HG03060 (cell line): ENCODE results near the gene RAPGEF3.

ENCODE experiments used
- ATAC-seq: cut with Tn5 transposase; IDR thresholded peaks from one replicate; pipeline ENCODE4 v1.9.1; 2021; ENCODE audit warnings: low read depth, moderate number of reproducible peaks; ENCODE audit not compliant: unreplicated experiment

RAPGEF3 gene

DNA sequence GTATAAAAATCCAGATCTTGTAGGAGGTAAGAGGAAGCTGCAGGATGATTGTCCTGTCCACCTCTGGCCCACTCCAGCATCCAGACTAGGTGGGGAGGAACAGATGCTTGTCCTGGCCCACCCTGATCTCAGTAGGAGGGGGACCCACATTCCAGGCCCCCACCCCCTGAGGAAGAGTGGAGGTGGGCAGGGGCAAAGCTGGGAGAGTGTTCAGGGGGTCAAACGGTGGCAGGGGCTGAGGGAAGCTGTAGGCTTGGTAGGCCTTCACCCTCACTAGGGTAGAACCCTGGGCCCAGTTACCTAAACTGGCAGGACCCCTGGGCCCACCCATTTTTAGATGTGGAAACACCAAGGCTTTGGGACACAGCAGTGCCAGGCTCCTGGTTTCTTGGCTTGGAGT lies 18.5 kb upstream of the RAPGEF3 start:
- no peak for ATAC-seq

DNA sequence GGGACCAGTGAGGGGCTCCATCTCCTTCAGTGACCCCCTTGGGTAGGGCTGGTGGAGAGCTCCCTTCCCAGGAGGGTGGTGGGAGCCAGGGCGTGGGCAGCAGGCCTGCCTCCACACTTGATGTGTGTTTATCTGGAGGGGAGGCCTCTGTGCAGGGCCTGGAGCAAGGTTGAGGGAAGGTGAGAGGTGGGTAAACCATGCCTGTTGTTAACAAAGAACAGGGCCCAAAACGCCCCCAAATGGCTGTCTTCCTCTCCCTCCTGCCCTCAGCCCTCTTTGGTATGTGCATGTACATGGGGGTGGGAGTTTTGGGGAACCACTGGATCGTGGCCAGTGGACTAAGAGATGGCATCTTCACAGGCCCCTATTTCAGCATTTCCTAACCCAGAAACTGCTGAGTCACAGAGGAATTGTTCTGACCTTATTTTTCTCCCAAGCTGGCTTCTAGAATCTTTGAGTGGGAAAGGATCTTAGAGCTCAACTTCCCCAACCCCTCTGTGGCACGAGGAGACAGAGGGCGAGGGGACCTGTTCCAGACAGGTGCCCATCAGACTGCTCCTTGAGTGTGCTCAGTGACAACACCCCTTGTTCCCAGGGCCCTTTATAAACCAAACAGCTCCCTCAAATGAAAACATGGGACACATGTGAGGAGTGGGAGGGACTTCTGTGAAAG lies 17.9 kb upstream of the RAPGEF3 start:
- ATAC-seq, result no peak

DNA sequence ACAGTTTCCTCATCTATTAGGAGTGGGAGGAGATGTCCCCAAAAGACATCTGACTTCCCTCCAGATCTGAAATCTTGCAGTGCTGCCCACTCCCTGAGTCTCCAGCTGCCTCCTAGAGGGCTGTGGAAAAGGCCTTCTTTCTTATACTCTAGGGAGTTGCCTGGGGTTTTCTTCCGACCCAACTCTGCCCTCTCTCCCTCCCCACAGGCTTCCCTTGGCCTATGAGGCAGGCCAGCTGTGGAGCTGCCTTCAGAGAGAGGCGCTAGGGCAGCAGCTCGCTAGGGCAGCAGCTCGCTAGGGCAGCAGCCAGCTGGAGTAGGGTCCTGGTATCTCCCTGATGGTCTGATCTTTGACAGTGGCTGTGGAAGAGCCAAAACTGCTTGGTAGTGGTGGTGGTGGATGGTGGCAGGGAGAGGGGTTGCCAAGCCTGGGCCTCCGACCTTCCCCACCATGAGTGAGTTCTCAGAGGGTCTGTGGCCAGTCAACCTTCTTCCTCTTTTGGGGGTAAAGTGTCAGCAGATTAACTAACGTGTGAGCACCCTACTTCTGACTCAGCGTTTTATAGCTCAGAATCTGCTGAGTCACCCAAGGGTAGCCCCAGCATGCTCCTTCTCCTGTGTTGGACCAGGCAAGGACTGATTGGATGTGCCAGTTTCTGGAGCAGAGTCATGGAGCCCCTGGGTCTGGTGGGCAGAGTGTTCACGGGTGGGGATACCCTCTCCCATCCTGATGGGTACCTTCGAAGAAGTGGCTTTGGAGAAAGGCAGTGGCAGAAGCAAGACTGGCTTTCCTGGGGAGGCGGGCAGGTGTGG lies 16.6 kb upstream of the RAPGEF3 start:
- no peak for ATAC-seq

DNA sequence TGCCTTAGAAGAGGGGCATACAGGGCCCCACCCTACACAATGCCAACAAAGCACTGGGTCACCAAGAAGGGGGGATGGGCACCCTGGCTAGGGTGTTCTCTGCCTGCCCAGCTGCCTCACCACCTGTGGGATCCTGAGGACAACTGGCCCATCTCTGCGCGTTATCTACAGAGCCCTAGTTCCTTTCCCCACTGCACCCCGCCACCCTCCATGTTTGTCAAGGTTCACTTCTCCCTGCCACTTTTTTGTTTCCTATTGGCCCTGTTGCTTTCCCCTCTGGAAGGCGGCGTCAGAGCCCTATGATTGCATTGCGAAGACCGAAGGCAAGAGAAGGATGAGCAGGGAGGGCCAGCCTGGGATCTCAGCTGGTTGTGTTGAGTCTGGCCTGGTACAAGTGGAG lies 16.0 kb upstream of the RAPGEF3 start:
- no peak for ATAC-seq

DNA sequence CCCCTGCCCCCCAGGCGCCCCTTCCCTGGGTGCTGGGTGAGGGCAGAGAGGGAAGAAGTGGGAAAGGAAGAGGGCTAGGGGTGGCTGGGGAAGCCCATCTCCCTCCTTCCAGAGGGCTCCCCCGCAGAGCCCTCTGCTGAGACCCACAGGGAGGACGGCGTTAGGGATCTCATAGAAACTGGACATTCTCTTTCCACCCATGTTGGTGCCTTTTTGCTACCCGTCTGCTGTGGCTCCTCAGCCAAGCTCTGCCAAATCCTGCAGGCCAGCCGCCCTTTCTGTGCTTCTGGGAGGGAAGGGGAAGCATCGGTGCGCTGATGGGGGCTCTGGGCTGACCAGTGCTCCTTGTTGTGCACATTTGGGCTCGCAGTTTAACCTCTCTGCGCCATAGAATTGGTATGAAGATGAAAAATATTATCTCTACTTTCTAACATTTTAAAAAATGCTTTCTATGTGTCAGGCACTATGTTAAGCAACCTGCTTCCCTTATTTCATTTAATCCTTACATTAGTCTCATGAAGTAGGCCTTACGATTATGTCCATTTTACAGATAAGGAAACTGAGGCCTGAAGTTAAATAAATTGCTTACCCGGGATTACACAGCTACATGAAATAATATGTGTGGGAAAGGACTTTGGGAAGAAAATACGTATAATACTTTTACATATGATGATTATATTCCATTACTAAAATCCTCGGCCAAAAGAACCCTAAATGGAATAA lies 15.3 kb upstream of the RAPGEF3 start:
- no peak for ATAC-seq

DNA sequence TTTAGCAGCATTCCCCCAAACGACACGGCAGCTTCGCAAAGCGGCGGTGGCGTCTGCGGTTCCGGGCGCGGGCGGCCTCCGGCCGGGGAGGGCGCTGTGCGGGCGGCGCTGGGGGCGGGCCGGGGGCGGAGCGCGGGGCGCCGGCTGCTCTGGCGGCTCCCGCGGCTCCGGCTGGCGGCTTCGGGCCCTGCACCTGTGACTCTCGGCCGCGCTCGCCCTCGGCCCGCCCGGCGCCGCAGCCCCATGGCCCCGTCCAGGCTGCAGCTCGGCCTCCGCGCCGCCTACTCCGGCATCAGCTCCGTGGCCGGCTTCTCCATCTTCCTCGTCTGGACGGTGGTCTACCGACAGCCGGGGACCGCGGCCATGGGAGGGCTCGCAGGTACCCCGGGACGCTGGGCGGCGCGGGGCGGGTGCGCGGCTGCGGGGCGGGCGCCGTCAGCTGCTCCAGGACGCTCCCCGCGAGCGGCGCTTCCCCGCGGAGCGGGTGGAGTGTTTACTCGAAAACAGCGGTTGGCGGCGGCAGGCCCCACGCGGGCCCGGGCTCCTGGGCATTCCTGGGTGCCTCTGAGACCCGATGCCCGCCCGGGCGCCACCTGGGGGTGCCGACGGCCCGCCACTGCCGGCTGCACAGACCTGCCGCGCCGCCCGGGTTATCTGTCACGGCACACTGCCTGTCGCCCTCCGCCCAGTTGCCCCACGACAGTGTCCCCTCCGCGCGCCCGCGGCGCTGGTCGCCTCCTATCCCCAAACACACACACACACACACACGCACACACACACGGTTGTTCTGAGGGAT lies 14.6 kb upstream of the RAPGEF3 start, which contains the start of gene SLC48A1:
Gene SLC48A1 (plus strand): TSS at position 177 of the 796 bp plus-strand sequence. CDS start 67 bp downstream, at position 244.
- no peak for ATAC-seq

DNA sequence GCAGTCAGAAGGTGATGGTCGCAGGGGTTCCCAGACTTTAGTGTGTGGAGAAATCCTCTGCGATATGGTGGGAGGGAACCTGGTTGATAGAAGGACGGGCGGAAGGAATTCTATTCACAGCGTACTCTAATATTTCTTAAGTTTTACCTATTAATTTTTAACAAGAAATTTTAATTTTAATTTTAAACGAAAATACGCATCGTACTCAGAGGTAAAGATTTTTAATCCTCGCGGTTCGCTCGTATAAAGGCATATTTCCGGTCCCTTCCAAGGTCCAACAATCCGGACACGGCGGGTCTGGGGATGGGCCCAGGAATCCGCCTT lies 14.0 kb upstream of the RAPGEF3 start:
- ATAC-seq, result no peak

DNA sequence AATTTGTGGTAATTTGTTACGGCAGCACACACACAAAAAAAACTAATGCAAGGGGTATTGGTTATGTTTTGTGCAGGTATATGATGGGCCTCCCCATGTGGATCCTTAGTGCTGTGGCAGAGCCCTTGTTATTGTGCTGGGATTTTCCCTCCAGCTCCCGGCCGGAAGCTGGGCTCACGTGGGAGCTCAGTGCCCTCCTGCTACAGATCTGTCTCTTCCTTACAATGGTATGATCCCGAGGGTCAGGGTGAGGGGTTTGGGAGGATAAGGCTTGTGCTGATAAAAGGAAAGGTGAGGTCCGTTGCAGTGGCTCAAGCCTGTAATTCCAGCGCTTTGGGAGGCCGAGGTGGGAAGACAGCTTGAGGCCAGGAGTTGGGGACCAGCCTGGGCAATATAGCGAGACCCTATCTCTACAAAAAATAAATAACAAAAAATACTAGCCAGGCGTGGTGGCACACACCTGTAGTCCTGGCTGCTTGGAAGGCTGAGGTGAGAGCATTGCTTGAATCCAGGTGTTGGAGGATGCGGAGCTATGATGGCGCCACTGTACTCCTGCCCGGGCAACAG lies 13.5 kb upstream of the RAPGEF3 start:
- ATAC-seq, result no peak

DNA sequence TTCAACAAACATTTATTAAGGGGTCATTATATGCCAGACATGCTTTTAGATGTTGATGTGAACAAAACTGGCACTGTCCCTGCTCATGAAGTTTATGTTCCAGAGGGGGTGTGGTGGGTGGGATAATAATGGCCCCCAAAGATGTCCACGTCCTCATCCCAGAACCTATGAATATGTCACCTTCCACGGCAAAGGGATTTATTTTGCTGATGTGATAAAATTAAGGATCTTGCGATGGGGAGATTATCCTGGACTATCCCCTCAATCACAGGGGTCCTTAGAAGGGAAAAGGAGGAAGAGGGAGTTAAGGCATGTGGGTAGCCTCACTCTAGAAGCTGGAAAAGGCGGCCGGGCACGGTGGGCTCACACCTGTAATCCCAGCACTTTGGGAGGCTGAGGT lies 12.6 kb upstream of the RAPGEF3 start:
- ATAC-seq, result no peak

DNA sequence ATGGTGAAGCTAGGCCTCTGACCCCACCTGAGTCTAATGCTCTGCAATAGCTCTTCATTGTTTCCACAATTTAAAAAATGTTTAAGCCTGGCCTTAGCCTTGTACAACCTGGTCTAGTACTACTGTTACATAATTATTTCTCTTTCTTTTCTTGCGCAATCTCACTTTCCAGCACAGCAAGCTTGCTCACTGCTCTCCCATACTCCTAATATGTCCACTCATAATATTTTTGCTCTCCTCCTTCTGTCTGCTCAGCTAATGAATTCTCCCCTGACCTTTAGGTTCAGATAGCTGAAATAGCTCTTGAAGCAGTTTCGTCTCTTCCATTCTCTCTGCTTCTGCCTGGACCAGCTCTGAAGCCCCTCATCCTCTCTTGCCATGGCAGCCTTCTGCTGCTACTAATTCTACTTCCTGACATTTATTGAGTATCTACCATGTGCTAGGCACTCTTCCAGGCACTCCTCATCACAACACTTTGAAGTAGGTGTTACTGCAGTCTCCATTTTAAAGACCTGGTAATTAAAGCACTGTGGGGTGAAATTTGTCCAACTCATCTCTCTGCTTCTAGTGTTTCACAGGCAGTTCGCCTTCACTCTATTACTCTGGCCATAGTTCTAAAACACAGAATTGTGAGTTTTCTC lies 11.5 kb upstream of the RAPGEF3 start:
- ATAC-seq, result no peak

DNA sequence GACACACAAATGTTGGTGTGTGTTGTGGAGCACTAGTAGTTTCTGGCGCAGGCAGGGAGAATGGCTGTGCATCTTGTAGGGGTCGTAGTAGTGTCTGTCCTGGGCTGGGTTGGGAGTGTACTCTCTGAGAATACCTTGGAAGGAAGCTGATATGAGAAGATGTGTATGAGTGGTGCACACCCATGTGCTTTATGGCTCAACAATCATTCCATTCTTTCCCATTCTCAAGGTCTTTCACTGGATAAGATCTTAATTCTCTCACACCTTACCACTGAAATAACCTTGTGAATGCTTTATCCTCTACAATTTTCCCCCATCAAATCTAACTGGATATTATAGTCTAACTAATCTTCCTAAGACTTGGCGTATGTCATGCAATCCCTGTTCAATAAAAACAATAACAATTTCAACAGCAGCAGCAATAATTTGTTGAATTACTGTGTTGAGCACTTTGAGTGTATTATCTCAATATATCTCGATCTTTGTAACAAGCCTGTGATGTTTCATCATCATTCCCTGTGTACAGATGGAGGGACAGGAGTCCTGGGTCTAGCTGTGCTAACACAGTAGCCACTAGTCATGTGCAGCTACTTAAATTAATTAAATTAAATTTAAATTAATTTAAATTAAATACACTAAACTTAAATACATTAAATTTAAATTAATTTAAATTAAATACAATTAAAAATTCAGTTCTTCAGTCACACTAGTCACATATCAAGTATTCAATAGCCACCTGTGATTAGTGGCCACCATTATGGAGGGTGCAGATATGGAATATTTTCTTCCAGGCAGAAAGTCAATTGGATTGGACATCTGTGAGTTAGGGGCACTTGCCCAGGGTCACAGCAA lies 10.8 kb upstream of the RAPGEF3 start:
- no peak for ATAC-seq

DNA sequence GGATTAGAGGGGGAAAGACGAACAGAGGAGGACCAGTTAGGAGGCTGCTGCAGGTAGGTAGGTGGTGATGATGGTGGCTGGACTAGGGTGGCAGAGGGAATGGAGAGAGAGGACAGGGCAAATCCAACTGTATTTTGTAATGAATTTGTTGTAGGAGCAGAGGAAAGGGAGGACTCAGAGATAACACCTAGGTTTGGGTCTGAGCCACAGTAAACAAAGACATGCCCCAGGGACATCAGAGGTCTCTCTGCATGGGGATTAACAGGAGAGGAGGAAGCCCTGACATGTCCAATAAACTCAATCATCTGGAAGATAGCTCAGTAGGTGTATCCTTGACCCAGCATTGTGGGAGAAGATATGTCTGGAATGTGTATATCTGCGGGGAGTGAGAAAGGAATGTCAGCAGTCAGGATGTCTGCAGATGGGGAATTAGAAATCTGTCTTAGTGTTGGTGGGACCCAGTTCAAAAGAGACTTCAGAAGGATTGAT lies 9.7 kb upstream of the RAPGEF3 start:
- no peak for ATAC-seq

DNA sequence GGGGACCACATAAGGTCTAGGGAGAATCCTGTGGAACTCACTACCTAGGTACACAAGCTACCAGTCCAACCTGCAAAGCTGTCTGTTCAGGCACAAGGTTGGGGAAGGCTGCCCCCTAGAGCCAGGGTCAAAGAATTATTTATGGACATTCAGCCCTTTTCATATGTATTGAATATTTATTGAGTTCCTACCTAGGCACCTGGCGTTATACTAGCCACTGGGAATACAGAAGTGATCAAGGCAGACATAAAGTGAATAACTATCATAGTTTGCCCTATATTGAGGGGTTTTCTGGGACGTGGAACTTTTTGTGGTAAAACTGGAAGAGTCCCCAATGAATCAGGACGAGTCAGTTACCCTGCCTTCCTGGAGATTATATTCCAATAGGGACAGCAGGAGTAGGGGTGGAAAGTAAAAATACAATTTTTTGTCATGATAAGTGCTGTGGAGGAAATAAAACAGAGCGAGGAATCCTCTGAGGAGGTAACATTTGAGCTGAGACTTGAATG lies 8.6 kb upstream of the RAPGEF3 start:
- ATAC-seq, result no peak

DNA sequence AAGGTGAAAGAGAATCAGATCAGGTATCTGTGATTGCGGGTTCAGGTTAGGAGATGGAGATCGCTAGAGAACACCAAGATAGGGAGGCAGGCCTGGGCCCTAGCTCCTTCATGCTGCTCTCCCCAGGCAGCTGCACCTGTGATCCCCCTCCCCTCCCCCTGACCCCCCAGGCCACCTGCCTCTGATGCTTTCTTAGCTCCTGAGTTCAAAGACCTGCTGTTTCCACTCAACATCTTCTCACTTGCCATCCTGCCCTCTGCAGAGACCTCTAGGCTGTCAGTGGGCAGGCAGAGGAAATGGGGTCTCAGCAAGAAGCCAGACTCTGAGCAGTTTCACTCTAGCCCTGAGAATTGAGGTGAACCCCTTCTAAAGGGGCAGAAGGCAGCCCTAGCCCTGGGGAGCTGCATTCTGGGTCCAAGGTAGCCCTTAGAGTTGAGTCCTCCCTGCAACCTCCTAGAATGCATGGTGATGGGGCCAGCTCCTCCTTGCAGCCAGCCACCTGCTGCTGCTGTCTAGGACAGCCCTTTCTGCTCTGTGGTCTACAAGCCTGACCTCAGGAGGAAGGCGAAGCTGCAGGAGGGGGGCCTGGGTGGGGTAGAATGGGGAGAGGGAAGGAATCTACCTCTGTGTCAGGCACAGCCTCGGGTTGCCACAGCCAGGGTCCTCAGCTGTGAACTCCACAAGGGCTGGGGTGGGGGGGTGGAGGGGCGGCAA lies 8.0 kb upstream of the RAPGEF3 start:
- ATAC-seq, result no peak

DNA sequence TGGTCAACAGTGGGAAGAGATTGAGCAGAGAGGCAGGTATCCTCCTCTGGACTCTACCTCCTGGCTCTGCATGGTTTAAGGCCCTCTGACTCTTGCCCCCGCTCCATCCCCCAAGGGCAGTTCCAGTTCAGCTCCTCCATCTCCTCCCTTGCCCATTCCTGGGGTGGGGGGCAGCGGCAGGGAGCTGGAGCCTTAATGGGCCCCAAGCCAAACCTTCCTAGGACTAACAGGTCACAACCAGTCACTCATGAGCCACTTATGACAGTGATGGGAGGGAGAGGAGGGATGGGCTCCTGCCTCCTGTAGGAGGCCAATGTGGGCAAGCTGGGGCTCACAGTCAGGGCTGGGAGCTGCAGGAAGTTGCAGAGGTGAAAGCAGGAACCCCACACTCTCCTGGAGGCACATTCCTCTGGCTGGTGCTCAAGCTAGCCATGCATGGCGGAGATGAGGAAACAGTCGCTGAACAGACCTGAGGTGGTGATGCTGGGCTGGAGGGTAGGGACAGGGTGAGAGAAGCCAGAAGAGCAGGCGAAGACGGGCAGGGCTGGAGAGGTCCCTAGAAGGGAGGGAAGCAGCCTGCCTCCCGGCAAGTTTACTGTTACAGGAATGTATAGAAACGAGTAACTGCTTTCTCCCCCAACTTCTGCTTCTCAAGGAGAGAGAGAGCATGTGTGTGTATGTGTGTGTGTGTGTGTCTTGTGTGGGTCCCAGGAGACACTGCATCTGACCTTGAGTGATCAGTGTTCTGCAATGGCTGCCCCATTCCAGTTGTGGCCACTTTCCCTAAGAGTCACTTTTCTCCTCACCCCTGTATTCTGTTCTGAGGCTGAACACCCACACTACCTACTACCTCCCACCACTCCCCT lies 5.0 kb upstream of the RAPGEF3 start:
- ATAC-seq, result no peak

DNA sequence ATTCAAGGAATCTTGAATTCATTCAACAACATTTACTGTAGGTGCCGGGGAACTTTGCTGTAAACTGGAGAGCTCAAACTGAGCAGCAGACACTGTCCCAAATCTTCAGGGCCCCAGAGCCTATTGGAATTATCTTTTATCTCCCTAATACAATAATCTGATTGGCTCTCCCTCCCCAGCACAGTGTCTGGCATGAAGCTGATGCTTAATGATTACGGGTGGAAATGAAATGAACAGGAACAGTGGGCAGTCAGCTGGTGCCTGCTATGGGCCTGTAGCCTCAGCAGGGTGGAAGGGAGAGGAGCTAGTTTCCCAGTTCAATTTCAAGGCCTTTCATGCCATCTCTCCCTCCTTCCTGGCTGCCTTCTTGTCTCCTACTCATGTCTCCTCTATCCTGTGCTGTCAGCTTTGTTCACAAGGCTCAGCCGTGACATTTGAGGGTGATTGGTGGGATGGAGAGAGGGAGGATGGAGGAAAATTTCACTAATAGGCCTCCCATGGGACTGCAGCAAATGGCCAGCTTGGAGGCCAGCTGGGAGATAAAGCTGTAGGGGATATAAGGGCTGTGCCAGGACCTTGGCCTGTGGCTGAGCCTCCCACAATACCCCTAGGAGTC lies 4.3 kb upstream of the RAPGEF3 start:
- ATAC-seq, result no peak

DNA sequence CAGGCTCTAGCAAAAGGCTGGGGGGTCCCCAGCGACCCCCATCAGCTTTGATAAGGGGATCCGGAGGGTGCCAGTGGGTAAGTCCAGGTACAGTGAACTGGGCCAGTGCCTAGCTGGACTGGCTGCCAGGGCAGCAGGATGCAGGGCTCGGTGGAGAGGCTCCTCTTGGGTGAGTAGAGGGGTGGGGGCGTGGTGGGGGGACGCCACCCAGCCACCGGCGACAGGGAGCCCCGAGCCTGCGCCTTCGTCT lies 171 bp downstream of the RAPGEF3 start:
- no peak for ATAC-seq
